Embryonic facial prominence (tissue), 1 donor: ENCODE results near the gene MVK.

Experiments used
- DNase-seq: peaks from one replicate; pipeline ENCODE4 v3.0.0-alpha.2; 2016; ENCODE audit errors: extremely low spot score

The MVK gene

DNA sequence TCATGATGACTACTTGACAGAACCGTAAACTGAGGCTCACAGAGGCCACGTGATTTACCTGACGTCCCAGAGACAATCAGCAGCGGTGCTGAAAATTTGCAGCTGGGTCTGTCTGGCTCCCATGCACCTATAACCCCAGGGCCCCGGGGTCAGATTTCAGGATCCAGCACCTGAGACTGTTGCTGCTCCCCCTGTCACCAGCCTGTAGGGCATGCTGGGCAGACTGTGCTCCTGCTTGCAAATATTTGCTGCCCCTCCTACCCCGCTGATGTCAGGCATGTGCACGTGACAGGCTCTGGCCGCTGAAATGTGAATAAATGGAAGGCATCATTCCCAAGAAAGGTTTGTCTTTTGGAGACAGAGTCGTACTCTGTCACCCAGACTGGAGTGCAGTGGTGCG is 6.3 kb upstream of the MVK start:
- DNase-seq, result no peak

GRCh38 chr12:109567967-109568366 is 5.6 kb upstream of the MVK start:
- DNase-seq, result no peak

- DNase-seq, result no peak
These were observed 5.1 kb upstream of the MVK start for GRCh38 chr12:109568486-109568885.

- DNase-seq, result no peak
These were observed 1.7 kb upstream of the MVK start for GRCh38 chr12:109571773-109572505.

DNA sequence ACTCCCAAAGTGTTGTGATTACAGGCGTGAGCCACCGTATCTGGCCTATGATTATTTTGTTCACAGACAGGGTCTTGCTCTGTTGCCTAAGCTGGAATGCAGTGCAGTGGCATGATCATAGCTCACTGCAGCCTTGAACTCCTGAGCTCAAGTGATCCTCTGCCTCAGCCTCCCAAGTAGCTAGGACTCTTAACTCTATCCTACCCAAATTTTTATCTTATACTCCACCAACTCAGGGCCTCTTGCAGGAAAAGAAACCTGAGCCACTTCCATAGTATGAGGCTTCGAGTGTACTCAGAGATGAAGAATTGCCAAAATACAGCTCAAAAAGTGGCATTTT is 1.1 kb upstream of the MVK start:
- DNase-seq, result no peak

GRCh38 chr12:109573914-109574244 is 285 bp downstream of the MVK start:
- no peak for DNase-seq

GRCh38 chr12:109575683-109576082 is 2.1 kb downstream of the MVK start:
- DNase-seq, result no peak

DNA sequence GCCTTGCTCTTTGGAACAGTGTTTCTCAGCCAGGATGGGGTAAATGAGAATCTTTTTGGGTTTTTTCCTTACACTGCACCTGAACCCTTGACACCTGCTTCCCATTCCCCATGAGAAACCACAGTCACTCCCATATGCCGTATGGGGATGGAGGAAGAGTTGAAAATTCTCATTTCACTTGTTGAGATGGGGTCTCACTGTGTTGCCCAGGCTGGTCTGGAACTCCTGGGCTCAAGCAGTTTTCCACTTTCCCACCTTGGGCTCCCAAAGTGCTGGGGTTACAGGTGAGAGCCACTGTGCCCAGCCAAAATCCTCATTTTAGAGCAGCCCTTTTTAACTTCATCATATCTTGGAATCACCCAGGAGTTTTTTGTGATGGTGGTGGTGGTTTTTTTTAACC is 3.7 kb downstream of the MVK start:
- no peak for DNase-seq

- DNase-seq, result no peak
These were observed 4.8 kb downstream of the MVK start for GRCh38 chr12:109578330-109578927.

- no peak for DNase-seq
These were observed 6.0 kb downstream of the MVK start for GRCh38 chr12:109579639-109580038.

DNA sequence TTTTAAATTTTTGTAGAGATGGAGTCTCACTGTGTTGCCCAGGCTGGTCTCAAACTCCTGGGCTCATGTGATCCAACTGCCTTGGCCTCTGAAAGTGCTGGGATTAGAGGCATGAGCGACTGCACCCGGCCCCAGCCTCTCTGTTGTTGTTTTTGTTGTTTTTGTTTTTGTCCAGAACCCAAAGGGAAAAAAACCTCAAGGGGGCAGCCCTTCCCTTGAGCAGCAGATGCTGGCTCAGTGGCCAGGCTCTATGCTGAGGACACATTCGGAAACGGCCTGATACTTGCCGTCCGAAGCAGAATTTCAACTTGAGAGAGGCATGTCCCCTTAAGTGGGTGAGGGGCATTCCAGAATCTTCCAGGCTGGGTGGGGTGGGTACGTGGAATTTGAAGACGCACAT is 6.7 kb downstream of the MVK start:
- no peak for DNase-seq

DNA sequence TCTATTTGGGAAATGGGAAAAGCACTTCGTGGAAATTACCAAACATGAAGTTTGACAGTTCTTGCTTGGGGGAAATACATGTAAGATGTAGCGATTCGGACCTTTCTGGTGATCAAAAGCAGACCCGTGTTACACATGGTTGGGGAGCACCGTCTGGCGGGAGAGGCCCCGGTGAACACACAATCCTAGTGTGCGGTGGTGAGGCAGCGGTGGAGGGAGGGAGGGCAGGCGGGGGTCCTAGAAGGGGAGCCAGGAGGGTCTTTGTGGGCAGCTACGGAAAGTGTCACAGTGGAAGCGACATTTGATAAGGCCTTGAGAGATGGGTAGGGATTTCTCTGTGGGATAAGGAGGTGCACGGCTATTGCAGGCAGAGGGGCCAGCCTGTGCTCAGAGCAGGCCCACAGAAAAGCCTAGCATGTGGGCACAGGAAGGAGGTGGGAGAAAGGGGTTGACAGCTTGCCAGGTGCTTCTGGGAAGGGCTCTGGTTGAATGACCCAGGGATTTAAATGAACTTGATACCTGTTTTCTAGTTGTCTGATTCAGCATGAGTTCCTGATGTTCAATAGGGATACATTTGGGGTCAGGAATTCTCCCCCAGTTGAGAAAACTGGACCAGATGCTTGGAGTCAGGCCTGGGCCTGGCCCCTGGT is 7.2 kb downstream of the MVK start:
- DNase-seq, result no peak

- no peak for DNase-seq
These were observed 7.7 kb downstream of the MVK start for GRCh38 chr12:109581334-109581691.

DNA sequence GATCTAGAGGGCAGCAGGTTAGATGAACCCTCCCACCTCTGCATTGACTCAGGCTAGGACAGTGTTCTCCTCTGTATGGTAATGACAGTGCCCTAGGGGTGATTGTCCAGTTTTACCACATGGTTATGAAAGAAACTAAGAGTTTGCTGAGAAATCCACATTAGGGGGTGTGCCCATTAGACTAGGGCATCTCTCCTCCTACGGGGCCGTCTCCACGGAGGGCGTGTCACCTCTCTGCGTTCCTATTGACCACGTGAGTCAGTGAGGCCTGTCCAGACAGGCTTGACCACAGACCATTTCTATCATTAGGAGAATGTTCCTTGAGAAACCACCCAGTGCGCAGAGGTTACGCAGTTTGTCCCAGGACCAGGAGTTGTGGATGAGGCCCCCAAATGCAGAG is 8.3 kb downstream of the MVK start:
- DNase-seq, result no peak

DNA sequence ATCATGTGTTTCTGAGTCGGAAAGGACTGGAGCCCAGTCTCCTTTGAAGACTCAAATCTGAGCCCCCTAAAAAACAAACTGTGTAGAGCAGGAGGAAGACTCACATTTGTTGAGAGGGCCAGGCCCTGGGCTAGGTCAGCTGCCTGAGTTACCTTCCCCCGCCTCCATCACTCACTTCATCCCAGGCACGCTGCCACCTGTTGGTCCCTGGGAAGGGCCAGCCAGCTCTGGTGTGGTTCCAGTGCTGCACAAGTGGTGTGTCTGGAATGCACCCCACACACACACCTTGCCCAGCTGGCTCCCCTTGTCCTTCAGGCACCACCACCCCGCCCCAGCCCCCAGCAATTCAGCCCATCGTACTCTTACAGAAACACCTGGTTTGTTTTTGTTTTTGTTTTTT is 9.0 kb downstream of the MVK start:
- DNase-seq, result no peak

DNA sequence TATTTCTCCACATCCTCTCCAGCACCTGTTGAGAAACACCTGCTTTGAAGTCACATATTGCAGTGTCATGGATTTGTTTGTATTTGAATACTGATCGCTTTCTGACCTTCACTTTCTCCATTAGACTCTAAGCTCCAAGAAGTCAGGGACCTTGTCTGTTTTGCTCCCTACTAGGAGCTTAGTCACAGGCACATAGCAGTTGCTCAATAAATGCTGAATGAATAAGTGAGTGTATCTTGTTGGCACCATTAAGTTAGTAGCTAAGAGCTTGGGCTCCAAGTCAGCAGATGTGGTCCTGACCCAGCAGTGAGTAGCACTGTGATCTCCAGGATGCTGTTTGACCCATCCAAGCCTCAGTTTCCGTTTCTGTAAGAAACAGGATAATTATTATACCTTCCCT is 10.1 kb downstream of the MVK start:
- DNase-seq, result no peak

GRCh38 chr12:109586385-109587296 is 13.0 kb downstream of the MVK start:
- DNase-seq, result no peak

- DNase-seq, result no peak
These were observed 14.3 kb downstream of the MVK start for GRCh38 chr12:109587921-109588320.

- no peak for DNase-seq
These were observed 15.1 kb downstream of the MVK start for GRCh38 chr12:109588461-109589239.

- DNase-seq, result no peak
These were observed 15.6 kb downstream of the MVK start for GRCh38 chr12:109589240-109589590.

DNA sequence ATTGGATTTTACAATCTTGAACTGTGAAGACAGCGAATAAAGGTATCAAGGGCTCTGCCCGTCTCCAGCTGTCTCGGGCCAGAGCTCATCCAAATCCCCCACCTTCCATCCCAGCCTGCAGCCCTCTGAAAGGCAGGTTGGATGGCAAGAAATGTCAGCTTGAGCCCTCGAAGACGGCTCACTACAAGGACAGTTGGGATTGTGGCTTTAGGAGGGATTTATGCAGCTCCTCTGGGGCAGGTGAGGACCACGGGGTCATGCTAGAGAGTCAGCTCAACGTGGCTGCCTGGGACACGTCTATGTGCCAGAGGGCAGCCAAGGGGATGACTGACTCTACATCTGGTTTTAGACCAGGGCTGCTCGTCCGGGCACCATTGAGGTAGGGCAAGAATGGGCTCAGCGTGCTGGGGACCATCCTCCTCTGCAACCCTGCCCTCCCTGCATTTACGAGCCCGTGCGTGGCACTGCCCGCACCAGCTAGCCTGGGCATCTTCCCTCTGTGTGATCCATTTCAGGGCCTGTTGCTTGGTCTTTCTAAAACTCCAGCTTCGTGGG is 16.2 kb downstream of the MVK start:
- DNase-seq, result no peak

DNA sequence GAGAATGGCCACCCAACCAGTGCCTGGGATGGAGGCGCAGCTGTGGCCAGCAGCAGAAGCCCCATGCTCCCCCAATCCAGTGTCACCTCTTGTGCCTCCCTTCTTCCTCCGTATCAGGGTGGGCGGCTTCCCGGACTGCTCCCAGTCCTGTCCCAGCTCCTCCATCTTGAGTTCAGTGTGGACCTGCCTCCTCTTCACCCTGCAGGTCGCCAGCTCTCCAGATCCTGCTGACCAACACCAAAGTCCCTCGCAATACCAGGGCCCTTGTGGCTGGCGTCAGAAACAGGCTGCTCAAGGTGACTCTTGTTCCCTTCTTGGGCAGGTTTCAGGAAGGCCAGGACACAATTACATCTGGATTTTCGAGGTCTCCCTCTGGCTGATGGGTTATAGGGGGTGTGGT is 17.0 kb downstream of the MVK start:
- DNase-seq, result no peak
